ENCODE measurements around the gene CPT1B. TPM values are rescaled to one million over a fixed set of nuclear protein-coding genes. Genes with fewer than 3 reads are reported as not detected.

Gene CPT1B
- total RNA-seq, 2 experiments from 2014 or later, result 59.1 to 68.3 TPM

GRCh38 chr22:50551160-50551752, 27.0 kb downstream of the CPT1B start:
- intact Hi-C loops (cut with DNase I, micrococcal nuclease), result no loop called here
- ATAC-seq (ENCODE audit: poor library complexity) (no peak), DNase-seq (no peak)
- no peaks in the 10 kb centered on the region for H3K27me3 ChIP-seq (ENCODE audit: control insufficient read depth in 1 of 2, insufficient read depth in 2 of 2, low read length in 2 of 2)
- no peaks in the 10 kb centered on the region for H3K9me3 Mint-ChIP-seq
- H3K4me1 ChIP-seq (ENCODE audit: insufficient read depth, low read length), result peaks cover 34% of the 10 kb centered on the region
- H3K36me3 ChIP-seq (ENCODE audit: insufficient read depth, low read length), result no peaks in the 10 kb centered on the region
- H3K9me3 ChIP-seq (ENCODE audit: control insufficient read depth in 1 of 2, insufficient read depth in 1 of 2, low read length in 2 of 2), result no peaks in the 10 kb centered on the region
- CTCF ChIA-PET, result interaction anchor here (2.1 to 3.6 kb wide), 2 partner anchors 12 to 26 kb away, joined by 8 to 11 read pairs; partner anchors contain the start of genes SCO2 and SYCE3
- H3K27ac ChIP-seq (ENCODE audit: low read depth in 1 of 2, low read length in 2 of 2), result no peak overlapping the region
- H3K36me3 Mint-ChIP-seq (ENCODE audit: low read depth), result no peaks in the 10 kb centered on the region
- H3K4me3 Mint-ChIP-seq, result peak overlapping the region; percentile 65
- no peak for TF ChIP-seq CTCF (IDR thresholded peaks at IDR 0.05)
- POLR2A ChIA-PET, result interaction anchor here (0.7 to 5.0 kb wide), 6 partner anchors 12 to 70 kb away, joined by 3 to 87 read pairs (median 4); partner anchors contain the start of gene SCO2
- peak overlapping the region; percentile 77 for H3K27ac Mint-ChIP-seq
- no peak overlapping the region for H3K4me3 ChIP-seq (ENCODE audit: low read length)
- H3K4me1 Mint-ChIP-seq (ENCODE audit: low read depth), result peaks cover 18% of the 10 kb centered on the region
- no peaks in the 10 kb centered on the region for H3K27me3 Mint-ChIP-seq

GRCh38 chr22:50550395-50550794, 27.8 kb downstream of the CPT1B start:
- ATAC-seq (ENCODE audit: poor library complexity) (no peak), DNase-seq (no peak)

More at GRCh38 chr22:50550395-50550794, 27.8 kb downstream of the CPT1B start:
- Histone ChIP-seq H3K9me3 (ENCODE audit: control insufficient read depth in 1 of 2, insufficient read depth in 1 of 2, low read length in 2 of 2) (no peaks in the 10 kb centered on the region), H3K4me1 (ENCODE audit: insufficient read depth, low read length) (peaks cover 43% of the 10 kb centered on the region), H3K36me3 (ENCODE audit: insufficient read depth, low read length) (no peaks in the 10 kb centered on the region), H3K4me3 (ENCODE audit: low read length) (no peak overlapping the region), H3K27me3 (ENCODE audit: control insufficient read depth in 1 of 2, insufficient read depth in 2 of 2, low read length in 2 of 2) (no peaks in the 10 kb centered on the region), H3K27ac (ENCODE audit: low read depth in 1 of 2, low read length in 2 of 2) (no peak overlapping the region)
- POLR2A ChIA-PET, result interaction anchor here (0.9 to 5.0 kb wide), 4 partner anchors 11 to 71 kb away, joined by 3 to 87 read pairs (median 9); partner anchors contain the start of gene SCO2
- no peaks in the 10 kb centered on the region for H3K9me3 Mint-ChIP-seq
- TF ChIP-seq CTCF (IDR thresholded peaks at IDR 0.05), result no peak
- CTCF ChIA-PET, result interaction anchor here (2.1 to 3.6 kb wide), 2 partner anchors 12 to 25 kb away, joined by 8 to 11 read pairs; partner anchors contain the start of genes SCO2 and SYCE3
- intact Hi-C loops (cut with DNase I, micrococcal nuclease), result no loop called here
- H3K4me3 Mint-ChIP-seq, result peak overlapping the region; percentile 87
- peak overlapping the region; percentile 77 for H3K27ac Mint-ChIP-seq
- no peaks in the 10 kb centered on the region for H3K27me3 Mint-ChIP-seq
- no peaks in the 10 kb centered on the region for H3K36me3 Mint-ChIP-seq (ENCODE audit: low read depth)
- H3K4me1 Mint-ChIP-seq (ENCODE audit: low read depth), result peaks cover 26% of the 10 kb centered on the region

Measured in CD4-positive, alpha-beta T cell (primary cell).